ENCODE data around the gene TMBIM1. TPM values are rescaled to one million over a fixed set of nuclear protein-coding genes. Genes with fewer than 3 reads are reported as not detected.

Gene TMBIM1
- total and polyA plus RNA-seq, 9 of the 15 experiments (the other 6 are each of a cell fraction or from before 2014, with no cell fraction given): 14.2 to 105 (median 47.0) TPM

DNA sequence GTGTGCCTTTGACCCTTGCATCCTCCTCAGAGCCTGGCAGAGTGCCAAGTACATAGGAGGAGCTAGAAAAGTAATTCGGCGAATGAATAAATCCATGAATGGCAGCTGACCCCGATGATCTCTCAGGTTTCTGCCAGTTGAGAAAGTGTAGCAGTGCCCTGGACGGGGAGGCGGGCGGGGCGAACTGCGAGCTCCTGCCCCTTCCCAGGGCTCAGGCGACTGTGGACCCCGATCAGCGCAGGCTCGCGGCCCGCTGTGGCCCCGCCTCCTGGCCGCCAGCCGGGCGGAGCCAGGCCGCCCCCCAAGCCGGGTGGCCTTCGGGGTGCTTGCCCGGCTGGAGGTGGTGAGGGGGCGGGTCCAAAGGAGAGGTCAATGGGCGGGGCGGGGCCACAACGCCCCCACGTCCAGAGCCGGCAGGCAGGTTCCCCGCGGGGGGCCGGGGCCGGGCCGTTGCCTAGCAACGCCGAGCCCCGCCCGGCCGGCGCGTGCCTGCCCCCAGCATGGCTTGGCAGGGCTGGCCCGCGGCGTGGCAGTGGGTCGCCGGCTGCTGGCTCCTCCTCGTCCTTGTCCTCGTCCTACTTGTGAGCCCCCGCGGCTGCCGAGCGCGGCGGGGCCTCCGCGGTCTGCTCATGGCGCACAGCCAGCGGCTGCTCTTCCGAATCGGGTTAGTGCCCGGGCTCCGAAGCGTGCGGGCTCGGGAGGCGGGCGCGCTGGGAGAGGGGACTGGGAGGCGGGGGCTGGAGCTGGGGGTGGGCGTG is 30.6 kb upstream of the TMBIM1 start (continued):
- TF ChIP-seq CBX2 (IDR thresholded peaks at IDR 0.05; ENCODE audit: insufficient read depth, low read length, poor library complexity, severe bottlenecking) (no peak), PHB (CRISPR knock-in tag; IDR thresholded peaks at IDR 0.05) (no peak), TBP (optimal IDR thresholded peaks at IDR 0.05; ENCODE audit: low read depth, low read length) (no peak), RBM22 (IDR thresholded peaks at IDR 0.05; ENCODE audit: low read depth, low read length, poor library complexity, severe bottlenecking) (no peak), BRF1 (IDR thresholded peaks at IDR 0.05; ENCODE audit: borderline replicate concordance, extremely low read depth, insufficient read length) (no peak), PPARD (CRISPR knock-in tag; IDR thresholded peaks at IDR 0.05) (no peak), BRD9 (IDR thresholded peaks at IDR 0.05; ENCODE audit: low read depth, partially characterized antibody) (no peak), GATA2 (CRISPR knock-in tag; IDR thresholded peaks at IDR 0.05) (no peak), BHLHE40 (IDR thresholded peaks at IDR 0.05; ENCODE audit: low read length) (peak; percentile 76), SMAD1 (IDR thresholded peaks at IDR 0.05; ENCODE audit: low read depth, low read length, partially characterized antibody) (peak; percentile 91), POLR2G (IDR thresholded peaks at IDR 0.05; ENCODE audit: low read depth, low read length) (peak; percentile 75), KHSRP (IDR thresholded peaks at IDR 0.05) (no peak), HEY1 (CRISPR knock-in tag; IDR thresholded peaks at IDR 0.05; ENCODE audit: borderline replicate concordance) (no peak), PTBP1 (IDR thresholded peaks at IDR 0.05; ENCODE audit: low read depth, low read length) (no peak), LEF1 (IDR thresholded peaks at IDR 0.05) (0 out of 2 replicates have a peak, but pooled peaks have one; percentile 6), TBL1XR1 (IDR thresholded peaks at IDR 0.05; ENCODE audit: low read length in 2 of 2) (no peak), NCOA4 (IDR thresholded peaks at IDR 0.05; ENCODE audit: partially characterized antibody) (no peak)
- TF ChIP-seq, protein P1, sequence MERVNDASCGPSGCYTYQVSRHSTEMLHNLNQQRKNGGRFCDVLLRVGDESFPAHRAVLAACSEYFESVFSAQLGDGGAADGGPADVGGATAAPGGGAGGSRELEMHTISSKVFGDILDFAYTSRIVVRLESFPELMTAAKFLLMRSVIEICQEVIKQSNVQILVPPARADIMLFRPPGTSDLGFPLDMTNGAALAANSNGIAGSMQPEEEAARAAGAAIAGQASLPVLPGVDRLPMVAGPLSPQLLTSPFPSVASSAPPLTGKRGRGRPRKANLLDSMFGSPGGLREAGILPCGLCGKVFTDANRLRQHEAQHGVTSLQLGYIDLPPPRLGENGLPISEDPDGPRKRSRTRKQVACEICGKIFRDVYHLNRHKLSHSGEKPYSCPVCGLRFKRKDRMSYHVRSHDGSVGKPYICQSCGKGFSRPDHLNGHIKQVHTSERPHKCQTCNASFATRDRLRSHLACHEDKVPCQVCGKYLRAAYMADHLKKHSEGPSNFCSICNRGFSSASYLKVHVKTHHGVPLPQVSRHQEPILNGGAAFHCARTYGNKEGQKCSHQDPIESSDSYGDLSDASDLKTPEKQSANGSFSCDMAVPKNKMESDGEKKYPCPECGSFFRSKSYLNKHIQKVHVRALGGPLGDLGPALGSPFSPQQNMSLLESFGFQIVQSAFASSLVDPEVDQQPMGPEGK (CRISPR knock-in tag; IDR thresholded peaks at IDR 0.05; ENCODE audit: borderline replicate concordance): no peak
- TF ChIP-seq, protein P2, sequence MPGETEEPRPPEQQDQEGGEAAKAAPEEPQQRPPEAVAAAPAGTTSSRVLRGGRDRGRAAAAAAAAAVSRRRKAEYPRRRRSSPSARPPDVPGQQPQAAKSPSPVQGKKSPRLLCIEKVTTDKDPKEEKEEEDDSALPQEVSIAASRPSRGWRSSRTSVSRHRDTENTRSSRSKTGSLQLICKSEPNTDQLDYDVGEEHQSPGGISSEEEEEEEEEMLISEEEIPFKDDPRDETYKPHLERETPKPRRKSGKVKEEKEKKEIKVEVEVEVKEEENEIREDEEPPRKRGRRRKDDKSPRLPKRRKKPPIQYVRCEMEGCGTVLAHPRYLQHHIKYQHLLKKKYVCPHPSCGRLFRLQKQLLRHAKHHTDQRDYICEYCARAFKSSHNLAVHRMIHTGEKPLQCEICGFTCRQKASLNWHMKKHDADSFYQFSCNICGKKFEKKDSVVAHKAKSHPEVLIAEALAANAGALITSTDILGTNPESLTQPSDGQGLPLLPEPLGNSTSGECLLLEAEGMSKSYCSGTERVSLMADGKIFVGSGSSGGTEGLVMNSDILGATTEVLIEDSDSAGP (CRISPR knock-in tag; IDR thresholded peaks at IDR 0.05): no peak
- TF ChIP-seq, protein P3, sequence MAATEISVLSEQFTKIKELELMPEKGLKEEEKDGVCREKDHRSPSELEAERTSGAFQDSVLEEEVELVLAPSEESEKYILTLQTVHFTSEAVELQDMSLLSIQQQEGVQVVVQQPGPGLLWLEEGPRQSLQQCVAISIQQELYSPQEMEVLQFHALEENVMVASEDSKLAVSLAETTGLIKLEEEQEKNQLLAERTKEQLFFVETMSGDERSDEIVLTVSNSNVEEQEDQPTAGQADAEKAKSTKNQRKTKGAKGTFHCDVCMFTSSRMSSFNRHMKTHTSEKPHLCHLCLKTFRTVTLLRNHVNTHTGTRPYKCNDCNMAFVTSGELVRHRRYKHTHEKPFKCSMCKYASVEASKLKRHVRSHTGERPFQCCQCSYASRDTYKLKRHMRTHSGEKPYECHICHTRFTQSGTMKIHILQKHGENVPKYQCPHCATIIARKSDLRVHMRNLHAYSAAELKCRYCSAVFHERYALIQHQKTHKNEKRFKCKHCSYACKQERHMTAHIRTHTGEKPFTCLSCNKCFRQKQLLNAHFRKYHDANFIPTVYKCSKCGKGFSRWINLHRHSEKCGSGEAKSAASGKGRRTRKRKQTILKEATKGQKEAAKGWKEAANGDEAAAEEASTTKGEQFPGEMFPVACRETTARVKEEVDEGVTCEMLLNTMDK (IDR thresholded peaks at IDR 0.05; ENCODE audit: borderline replicate concordance, insufficient read depth, low read depth, low read length, poor library complexity, severe bottlenecking): no peak
- TF ChIP-seq, protein P4, sequence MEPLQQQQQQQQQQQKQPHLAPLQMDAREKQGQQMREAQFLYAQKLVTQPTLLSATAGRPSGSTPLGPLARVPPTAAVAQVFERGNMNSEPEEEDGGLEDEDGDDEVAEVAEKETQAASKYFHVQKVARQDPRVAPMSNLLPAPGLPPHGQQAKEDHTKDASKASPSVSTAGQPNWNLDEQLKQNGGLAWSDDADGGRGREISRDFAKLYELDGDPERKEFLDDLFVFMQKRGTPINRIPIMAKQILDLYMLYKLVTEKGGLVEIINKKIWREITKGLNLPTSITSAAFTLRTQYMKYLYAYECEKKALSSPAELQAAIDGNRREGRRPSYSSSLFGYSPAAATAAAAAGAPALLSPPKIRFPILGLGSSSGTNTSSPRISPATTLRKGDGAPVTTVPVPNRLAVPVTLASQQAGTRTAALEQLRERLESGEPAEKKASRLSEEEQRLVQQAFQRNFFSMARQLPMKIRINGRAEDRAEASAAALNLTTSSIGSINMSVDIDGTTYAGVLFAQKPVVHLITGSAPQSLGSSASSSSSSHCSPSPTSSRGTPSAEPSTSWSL (CRISPR knock-in tag; IDR thresholded peaks at IDR 0.05; ENCODE audit: borderline replicate concordance): no peak
